Astrocyte of the spinal cord (primary cell): ENCODE measurements around the gene NF1.
"Not testable (repeated sequence)": the region's sequence is repeated elsewhere in the genome, so short reads cannot be mapped to it uniquely, and the experiment has no call there.

Source experiments
- DNase-seq: peaks from one replicate; pipeline ENCODE4 v3.0.0; 2011; ENCODE audit warnings: low read depth, low spot score
- H3K4me3 ChIP-seq: 2 replicates; pipeline ENCODE4 v1.5.1; 2011; ENCODE audit warnings: low read depth, mild to moderate bottlenecking, low read length, moderate library complexity
- CTCF ChIP-seq: IDR thresholded peaks from 2 replicates; pipeline ENCODE4 v1.5.1; 2012; ENCODE audit warnings: low read depth, mild to moderate bottlenecking, low read length, inconsistent platforms
- in situ Hi-C: cut with HindIII; loops from 2 replicates; pipeline ENCODE4 v1.10.0; 2017; ENCODE audit warnings: low sequenced_read_pairs

The NF1 gene

GRCh38 chr17:31329221-31329620, 234.4 kb downstream of the NF1 start:
- no peak overlapping the region for H3K4me3 ChIP-seq
- in situ Hi-C loops: no loop called here
- TF ChIP-seq CTCF: no peak
- no peak for DNase-seq

GRCh38 chr17:31339906-31340661, 245.3 kb downstream of the NF1 start:
- DNase-seq: peak; percentile 75
- in situ Hi-C loops: no loop called here
- H3K4me3 ChIP-seq: no peak overlapping the region
- TF ChIP-seq CTCF: no peak

GRCh38 chr17:31345191-31345747, 250.5 kb downstream of the NF1 start:
- H3K4me3 ChIP-seq, in situ Hi-C loops, DNase-seq: not testable (repeated sequence)

GRCh38 chr17:31349454-31349853, 254.7 kb downstream of the NF1 start:
- in situ Hi-C loops: no loop called here
- no peak for DNase-seq
- H3K4me3 ChIP-seq: no peak overlapping the region
- no peak for TF ChIP-seq CTCF

- no peak for DNase-seq
- no peak for TF ChIP-seq CTCF
- H3K4me3 ChIP-seq: no peak overlapping the region
- in situ Hi-C loops: no loop called here
These were observed 261.2 kb downstream of the NF1 start for GRCh38 chr17:31355935-31356334.

GRCh38 chr17:31357091-31357490, 262.3 kb downstream of the NF1 start:
- in situ Hi-C loops: no loop called here
- DNase-seq: no peak
- no peak for TF ChIP-seq CTCF
- no peak overlapping the region for H3K4me3 ChIP-seq

GRCh38 chr17:31357839-31358394, 263.1 kb downstream of the NF1 start:
- no peak for TF ChIP-seq CTCF
- in situ Hi-C loops: no loop called here
- no peak overlapping the region for H3K4me3 ChIP-seq
- DNase-seq: no peak
